NCI-H1694 (cell line): Measurements from ENCODE around the gene PAFAH1B2.
A peak's percentile ranks its signal among the peaks of the same experiment; 100 is the strongest.
"Not testable (repeated sequence)": the region's sequence is repeated elsewhere in the genome, so short reads cannot be mapped to it uniquely, and the experiment has no call there.

ENCODE experiments used
- DNase-seq: peaks from one replicate; lab custom pipeline; 2025; lab: John Stamatoyannopoulos, UW

Gene PAFAH1B2

GRCh38 chr11:117143871-117144476 is at the start of gene PAFAH1B2:
TSS of gene PAFAH1B2 (plus strand) at chr11:117144287. CDS start at chr11:117152448, 8,161 bp downstream.
- peak; percentile 41 for DNase-seq

- DNase-seq, result no peak
Observed at GRCh38 chr11:117094776-117095175, 49.3 kb upstream of the PAFAH1B2 start.

GRCh38 chr11:117095284-117096161 is 48.6 kb upstream of the PAFAH1B2 start:
- DNase-seq, result no peak

- DNase-seq, result no peak
Observed at GRCh38 chr11:117096201-117096991, 47.7 kb upstream of the PAFAH1B2 start.

DNA sequence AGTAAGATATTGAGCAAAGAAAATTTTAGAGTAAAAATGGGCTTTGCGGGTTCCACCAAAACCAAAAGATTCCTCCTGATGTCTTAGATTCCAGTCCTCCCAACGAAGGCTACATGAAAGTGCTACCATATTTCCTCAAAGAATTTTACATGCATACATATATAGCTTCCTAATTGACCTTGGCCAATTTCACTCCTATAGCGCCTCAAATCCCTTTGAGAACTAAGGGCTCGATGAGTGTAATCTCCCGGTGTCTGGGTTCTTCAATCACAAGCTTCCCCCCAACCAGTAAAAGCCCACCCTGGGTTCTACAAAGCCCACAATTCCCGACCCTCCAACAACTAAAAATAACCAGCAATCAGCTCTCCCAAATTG is 47.1 kb upstream of the PAFAH1B2 start:
- DNase-seq, result no peak

DNA sequence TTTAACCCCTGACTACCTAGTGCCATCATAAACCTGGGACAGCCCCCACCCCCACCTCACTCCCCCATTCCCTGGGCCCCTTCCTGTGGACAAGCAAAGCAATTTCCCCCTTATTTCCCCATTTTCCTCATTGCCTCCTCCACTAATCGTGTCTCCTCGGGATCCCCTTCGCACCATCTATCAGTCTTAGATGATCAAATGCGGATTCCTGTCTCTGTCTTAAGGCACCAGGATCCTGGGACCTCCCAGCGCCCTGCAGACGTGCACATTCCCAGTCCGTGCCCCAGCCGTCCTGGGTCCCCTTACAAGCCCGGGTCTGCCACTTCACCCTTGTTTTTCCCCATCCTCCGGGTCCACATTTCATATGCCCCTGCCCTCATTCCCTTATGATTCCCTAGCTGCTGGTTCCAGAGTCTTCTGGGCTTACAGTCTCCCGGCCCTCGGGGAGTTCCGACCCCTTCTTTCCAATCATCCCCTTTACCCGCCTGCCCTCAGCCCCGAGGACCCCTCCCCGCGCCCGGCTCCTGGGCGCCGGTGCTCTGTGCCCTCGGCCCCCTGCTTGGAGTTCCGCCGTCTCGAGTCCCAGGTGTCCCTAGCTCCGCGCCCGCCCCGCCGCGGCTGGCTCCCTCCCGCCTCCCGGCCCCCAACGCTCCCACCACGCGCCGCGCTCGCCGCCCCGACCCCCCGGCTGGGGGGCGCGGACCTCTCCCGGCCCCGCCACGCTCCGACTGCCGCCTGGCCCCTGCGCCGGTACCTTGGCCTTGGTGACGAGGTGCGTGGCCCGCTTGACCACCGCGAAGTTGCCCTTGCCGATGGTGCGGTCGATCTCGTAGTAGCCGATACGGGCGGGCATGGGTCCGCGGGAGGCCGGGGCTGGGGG is 46.5 kb upstream of the PAFAH1B2 start:
- no peak for DNase-seq

- peak; percentile 26 for DNase-seq
Observed at GRCh38 chr11:117098269-117099232, 45.5 kb upstream of the PAFAH1B2 start, which contains the start of gene SIK3. TSS of gene SIK3 (minus strand) at chr11:117098428. CDS start at chr11:117098415, 13 bp downstream.

DNA sequence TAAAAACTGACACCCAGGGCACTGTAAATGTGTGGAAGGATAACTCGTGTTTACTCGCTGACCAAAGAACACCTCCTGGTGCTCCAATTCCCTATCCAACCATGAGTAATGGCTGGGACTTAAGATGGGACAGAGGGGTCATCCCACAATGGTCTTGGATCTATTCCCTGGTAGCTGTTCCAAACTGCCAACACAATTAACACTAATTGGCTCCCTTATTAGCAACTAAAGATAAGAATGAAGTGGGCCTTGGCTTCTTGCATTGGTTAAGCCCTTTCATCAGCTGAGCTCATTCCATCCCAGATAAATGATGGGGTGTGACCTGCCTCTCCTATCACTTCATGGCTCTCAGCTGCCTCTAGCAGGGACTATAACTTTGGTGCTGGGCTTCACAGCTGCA is 44.4 kb upstream of the PAFAH1B2 start:
- no peak for DNase-seq

GRCh38 chr11:117100556-117100955 is 43.5 kb upstream of the PAFAH1B2 start:
- DNase-seq, result no peak

DNA sequence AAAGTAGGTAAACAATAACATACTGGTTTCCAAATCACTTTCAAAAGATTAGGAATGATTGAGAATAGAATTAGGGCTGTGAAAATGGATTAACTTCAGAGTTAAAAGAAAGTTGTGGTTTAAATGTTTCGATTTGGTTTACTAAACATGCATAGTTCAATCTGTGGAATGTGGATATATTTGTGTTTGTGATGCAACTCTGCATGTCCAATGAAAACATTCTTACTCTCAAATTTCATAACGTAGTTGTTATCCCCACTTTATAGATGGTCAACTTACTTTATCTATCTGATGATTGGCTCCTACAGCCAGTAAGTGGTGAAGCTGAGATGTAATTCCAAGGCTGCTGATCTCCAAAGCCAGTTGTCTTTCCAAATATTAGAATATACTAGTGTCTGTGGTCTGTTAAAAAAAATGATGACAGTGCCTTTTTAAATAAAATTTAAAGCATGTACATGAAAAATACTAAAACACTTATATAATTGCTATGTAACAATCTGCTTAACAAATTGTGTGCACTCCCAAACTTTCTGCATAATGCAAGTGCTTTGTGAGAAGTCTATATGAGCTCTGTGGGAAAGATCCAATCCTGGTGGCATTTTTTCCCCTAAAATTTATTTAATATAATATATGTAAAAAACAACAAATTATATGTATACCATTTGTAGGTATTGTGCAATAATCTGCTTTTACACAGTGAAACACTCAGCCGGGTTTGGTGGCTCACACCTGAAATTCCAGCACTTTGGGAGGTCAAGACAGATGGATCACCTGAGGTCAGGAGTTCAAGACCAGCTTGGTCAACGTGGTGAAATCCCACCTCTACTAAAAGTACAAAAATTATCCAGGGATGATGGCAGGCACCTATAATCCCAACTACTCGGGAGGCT is 36.1 kb upstream of the PAFAH1B2 start:
- DNase-seq, result no peak

GRCh38 chr11:117110294-117110950 is 33.7 kb upstream of the PAFAH1B2 start:
- DNase-seq, result no peak

DNA sequence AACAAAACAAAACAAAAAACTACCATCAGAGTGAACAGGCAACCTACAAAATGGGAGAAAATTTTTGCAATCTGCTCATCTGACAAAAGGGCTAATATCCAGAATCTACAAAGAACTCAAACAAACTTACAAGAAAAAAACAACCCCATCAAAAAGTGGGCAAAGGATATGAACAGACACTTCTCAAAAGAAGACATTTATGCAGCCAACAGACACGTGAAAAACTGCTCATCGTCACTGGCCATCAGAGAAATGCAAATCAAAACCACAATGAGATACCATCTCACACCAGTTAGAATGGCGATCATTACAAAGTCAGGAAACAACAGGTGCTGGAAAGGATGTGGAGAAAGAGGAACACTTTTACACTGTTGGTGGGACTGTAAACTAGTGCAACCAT is 31.6 kb upstream of the PAFAH1B2 start:
- DNase-seq, result not testable (repeated sequence)

DNA sequence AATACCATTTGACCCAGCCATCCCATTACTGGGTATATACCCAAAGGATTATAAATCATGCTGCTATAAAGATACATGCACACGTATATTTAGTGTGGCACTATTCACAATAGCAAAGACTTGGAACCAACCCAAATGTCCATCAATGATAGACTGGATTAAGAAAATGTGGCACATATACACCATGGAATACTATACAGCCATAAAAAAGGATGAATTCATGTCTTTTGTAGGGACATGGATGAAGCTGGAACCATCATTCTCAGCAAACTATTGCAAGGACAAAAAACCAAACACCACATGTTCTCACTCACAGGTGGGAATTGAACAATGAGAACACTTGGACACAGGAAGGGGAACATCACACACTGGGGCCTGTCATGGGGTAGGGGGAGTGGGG is 31.1 kb upstream of the PAFAH1B2 start:
- not testable (repeated sequence) for DNase-seq

DNA sequence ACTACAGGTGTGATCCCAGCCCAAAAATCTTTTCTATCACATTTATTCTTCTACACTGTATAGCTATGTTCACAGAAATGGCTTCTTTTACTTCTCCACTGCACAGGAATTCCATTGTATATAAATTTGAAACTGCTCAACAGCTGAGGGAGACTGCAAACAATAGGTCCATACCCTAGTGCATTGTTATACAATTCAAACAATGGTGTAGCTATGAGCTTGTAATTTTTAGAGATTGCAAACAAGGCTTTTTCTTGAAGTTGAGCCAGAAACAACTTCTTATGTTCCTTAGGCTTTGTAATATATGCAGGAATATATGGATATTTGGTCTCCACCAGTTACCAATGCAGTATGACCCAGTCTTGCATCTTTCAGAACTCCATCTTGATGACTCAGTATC is 26.4 kb upstream of the PAFAH1B2 start:
- no peak for DNase-seq

- no peak for DNase-seq
Observed at GRCh38 chr11:117121176-117121575, 22.9 kb upstream of the PAFAH1B2 start.

GRCh38 chr11:117122556-117122955 is 21.5 kb upstream of the PAFAH1B2 start:
- no peak for DNase-seq

DNA sequence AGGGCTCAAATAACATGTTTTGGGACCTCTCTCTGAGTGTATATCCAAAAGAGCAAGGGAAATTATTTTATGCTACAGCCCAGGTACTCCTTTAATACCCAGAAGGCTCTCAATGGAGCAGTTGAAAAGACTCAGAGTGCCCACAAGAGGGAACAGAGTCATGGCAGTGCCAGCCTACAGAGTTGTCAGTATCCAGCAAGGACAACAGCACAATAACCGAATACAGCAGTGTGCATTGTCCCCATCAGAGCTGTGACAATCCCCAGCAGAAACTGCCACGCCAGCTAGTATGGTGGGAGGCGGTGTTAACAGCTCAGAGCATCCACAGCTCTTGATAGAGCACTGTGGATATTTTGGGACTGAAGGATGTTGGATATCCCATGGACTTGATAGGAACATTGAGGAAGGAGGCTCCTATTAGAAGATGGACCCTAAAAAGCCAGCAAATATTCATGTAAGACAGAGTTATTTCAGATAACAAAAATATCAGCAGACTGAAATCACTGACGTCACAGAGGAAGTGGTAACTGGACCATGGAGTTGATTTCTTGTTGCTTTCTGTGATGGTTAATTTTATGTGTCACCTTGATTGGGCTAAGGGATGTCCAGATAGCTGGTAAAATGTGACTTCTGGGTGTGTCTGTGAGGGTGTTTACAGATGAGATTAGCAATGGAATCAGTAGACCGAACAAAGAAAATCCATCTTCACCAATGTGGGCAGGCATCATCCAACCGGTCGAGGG is 17.7 kb upstream of the PAFAH1B2 start:
- DNase-seq, result no peak
